Fibroblast of villous mesenchyme (primary cell): ENCODE results near the gene HHATL. TPM values are rescaled to one million over a fixed set of nuclear protein-coding genes. Genes with fewer than 3 reads are reported as not detected.

Experiments
- DNase-seq: peaks from one replicate; pipeline ENCODE4 v3.0.0-alpha.2; 2010; ENCODE audit warnings: low read depth
- H3K4me3 ChIP-seq: 2 replicates; pipeline ENCODE4 v1.5.1; 2011; ENCODE audit warnings: low read depth, mild to moderate bottlenecking, low read length
- CTCF ChIP-seq: IDR thresholded peaks from 2 replicates; pipeline ENCODE4 v1.5.1; 2012; ENCODE audit warnings: low read depth, mild to moderate bottlenecking, low read length; ENCODE audit not compliant: insufficient read depth
- total RNA-seq: library from RNA; depleted of rRNA; stranded (reverse); fragments of >200 nt; gene quantifications from 2 replicates; pipeline ENCODE4 v1.2.3, GENCODE V29; 2012

The HHATL gene
- total RNA-seq, 1 donor = not detected

GRCh38 chr3:42741796-42742195, 39.2 kb upstream of the HHATL start:
- no peak for DNase-seq
- no peak overlapping the region for H3K4me3 ChIP-seq
- no peak for TF ChIP-seq CTCF

DNA sequence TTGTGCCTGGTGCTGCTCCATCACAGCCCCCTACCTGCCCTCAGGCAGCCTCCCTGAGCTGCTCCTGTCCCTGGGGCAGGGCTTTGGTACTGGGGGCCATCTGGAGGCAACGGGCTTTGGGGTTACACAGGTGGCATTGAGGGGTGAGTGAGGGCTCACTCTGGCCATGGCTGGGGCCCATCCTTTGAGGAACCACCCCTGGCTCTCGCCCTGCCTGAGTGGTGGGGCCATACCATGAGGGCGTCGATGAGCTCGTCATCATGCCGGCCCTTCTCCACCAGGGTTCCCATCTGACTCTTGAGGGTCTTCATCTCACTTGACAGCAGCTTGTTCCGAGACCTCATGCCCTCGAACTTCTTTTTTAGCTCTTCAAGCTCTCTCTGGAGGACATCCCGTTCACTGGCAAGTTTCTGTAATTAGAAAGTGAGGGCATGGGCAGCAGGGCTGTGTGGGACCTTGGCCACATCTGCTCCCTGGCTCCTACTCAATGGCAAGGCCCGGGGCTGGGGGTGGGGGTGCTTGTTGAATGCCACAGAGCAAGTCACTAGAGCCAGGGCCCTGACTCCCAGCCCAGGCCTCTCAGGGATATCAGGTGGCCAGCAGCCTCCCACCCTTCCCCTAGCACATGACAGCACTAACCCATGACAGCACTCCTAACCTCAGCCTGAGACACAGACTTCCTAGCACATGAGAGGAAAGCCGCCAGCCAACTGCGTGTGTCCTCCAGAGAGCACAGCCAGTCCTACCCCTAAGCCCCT, 37.0 kb upstream of the HHATL start:
- DNase-seq = no peak
- TF ChIP-seq CTCF = no peak
- H3K4me3 ChIP-seq = no peak overlapping the region

- H3K4me3 ChIP-seq = no peak overlapping the region
- no peak for TF ChIP-seq CTCF
- no peak for DNase-seq
These were observed 33.9 kb upstream of the HHATL start for GRCh38 chr3:42736531-42736930.

- no peak for DNase-seq
- H3K4me3 ChIP-seq = no peak overlapping the region
- TF ChIP-seq CTCF = no peak
These were observed 33.5 kb upstream of the HHATL start for GRCh38 chr3:42736081-42736480.

DNA sequence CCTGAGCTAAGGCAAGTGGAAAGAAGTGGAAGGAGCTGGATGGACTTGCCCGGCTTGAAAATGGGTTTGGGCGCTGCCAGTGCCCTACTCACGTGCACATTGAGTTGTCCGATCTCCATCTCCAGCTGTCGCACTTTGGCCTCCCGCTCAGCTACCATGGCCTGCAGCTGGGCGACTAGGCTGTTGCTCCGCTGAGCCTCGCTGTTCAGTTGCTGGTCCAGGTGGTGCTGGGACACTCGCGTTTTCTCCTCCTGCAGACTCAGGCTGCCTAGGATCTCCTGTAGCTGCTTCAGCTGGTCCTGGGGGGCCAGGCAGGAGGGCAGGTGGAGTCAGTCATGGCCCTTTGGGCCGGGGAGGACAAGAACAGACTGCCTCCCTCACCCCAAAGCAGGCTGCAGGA, 33.0 kb upstream of the HHATL start:
- no peak for TF ChIP-seq CTCF
- no peak for DNase-seq
- no peak overlapping the region for H3K4me3 ChIP-seq

- no peak for DNase-seq
- no peak for TF ChIP-seq CTCF
- H3K4me3 ChIP-seq = no peak overlapping the region
These were observed 32.4 kb upstream of the HHATL start for GRCh38 chr3:42735019-42735418.

DNA sequence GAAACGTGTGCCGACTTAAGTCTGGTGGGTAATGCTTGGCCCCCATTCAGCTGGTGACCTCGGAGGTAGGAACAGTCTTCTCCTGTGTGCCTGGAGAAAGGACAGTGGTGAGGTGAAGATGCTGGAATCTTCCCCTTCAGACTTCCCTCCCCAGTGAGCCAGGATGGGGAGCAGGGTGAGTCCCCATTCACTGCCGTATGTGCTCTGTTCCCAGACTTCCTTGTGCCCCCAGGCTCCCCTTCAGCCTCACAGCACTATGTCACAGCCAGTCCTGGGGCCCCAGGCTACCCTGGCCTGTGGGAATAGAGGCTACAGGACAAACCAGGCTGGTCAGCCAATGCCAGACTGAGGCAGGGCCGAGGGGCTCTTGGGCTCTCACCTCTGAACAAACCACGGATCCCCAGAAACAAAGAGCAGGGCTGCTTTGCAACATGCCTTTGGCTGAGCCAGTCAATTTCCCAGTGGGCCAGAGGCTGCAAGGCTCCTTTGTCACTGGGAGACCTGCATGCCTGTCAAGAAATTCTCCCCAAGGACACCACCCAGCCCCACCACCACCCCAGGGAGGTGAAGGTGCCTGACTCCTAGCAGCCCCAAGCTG, 31.8 kb upstream of the HHATL start:
- TF ChIP-seq CTCF = no peak
- H3K4me3 ChIP-seq = no peak overlapping the region
- no peak for DNase-seq
